Forelimb muscle (tissue), 1 donor: Measurements from ENCODE around the gene BCAS3. TPM values are rescaled to one million over a fixed set of nuclear protein-coding genes. Genes with fewer than 3 reads are reported as not detected.
A peak's percentile ranks its signal among the peaks of the same experiment; 100 is the strongest.

Experiments
- DNase-seq: peaks from one replicate; pipeline ENCODE4 v3.0.0-alpha.2; 2013; ENCODE audit warnings: low read depth
- polyA plus RNA-seq: library from polyadenylated mRNA; unstranded; fragments of 120-200 nt; gene quantifications from one replicate; pipeline ENCODE4 v1.2.1, GENCODE V29; 2013; ENCODE audit not compliant: insufficient read length

Gene BCAS3
- polyA plus RNA-seq, 1 donor, result 10.1 TPM

DNA sequence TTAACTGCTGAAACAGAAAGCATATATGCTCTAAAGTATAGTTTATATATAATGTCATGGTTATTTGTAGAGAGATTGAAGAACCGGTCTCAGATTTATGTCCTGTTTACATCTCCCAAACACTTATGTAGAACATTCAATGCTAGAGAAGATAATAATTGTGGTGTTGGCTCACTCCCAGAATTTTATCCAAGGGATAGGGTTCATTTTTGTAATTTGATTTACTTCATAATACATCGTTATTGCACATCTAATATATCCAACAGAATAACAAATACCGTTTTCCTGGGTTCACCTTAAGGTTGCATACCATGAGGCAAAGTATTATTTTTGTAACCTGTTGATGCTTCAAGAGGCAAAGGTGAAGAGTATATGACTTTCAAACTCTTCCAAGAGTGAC, 519.1 kb downstream of the BCAS3 start:
- DNase-seq, result no peak

DNA sequence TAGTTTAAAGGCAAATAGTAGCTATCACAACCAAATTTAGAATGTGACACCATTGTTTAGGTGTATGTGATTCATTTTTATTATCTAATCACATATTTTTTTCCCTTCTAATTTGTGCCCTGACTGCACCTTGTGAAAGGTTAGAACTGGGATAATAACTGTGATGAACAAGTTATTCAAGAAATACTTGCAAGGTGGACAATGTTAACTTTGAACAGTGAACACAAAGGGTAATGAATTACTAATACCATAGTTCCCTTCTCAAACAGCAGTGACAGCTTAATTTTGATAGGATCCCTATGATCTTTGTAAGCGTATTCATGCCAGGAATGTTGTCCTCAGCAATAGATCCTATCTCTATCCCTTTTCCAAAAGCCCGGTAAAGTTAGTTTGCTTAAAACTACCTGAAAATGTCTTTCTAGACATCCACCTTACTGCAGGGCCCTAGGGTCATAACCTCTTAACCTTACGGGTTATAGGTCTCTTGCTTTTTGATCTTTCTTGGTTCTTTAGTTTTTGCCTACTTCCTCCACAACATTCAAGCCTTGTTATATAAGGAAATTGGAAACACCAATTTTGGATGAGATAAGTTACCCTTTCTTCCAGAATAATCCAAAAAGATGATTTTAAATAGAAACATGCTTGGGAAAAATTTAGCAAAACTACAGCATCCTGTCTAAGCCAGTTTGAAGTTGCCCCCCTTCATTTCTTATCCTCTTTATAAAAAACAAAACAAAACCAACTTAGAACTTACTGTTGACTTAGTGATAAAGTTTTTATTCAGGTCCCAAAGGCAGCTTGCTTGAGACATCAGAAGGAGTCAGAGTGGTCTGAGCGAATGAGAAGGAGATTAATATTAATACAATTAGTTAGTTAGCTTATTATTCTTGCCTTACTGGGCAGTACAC, 522.0 kb downstream of the BCAS3 start:
- no peak for DNase-seq

DNA sequence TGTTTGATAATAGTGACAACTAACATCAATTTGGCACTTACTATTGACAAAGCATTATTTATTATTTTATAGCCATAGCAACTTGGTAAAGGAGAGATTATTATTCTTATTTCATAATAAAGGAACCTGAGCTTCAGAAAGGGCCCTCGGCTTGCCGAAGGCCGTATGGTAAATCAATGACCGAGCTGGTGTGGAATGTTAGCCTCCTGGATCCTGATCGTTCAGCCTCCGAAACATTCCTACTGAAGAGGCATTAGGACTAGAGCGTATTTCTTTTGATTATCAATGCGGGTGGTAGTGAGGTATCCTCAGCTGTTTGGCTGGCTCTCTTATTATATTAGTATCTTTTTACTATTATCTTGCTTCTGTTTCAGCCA, 522.7 kb downstream of the BCAS3 start:
- DNase-seq, result no peak

DNA sequence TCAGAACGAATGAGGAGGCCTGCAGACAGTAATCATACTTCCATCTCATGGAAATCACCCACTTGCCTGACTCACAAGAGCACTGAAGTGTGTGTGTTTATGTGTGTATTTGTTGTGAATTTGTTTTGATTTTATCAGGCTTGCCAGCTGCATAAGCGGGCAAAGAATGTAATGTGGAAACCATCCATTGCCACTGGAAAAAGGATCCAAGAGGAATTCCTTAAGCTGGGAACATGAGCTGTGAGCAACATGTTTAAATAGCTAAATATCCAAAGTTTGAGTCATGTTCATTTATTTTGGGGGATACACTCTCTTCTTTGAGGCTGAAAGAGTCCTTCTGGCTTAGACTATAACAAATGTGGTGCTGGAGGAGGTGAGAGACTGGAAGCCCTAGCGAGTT, 523.6 kb downstream of the BCAS3 start:
- DNase-seq, result no peak

DNA sequence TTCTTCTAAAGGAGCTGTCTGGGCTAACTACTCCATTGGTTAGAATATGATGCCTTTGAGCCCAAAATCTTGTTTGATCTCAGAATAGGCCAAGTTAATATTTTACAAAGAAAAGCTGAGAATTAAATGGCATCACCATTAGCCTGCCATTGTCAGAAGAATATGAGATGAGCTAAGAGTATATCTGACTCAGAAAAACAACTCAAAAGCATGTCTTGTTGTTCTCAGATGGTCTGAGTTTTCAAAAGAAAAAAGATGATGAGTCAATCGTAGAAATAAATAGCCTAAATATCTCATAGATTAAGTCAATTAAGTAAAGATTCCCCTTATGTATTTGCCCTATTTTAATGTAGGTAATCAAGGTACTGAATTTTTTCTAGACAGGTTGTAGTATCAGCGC, 524.9 kb downstream of the BCAS3 start:
- no peak for DNase-seq

DNA sequence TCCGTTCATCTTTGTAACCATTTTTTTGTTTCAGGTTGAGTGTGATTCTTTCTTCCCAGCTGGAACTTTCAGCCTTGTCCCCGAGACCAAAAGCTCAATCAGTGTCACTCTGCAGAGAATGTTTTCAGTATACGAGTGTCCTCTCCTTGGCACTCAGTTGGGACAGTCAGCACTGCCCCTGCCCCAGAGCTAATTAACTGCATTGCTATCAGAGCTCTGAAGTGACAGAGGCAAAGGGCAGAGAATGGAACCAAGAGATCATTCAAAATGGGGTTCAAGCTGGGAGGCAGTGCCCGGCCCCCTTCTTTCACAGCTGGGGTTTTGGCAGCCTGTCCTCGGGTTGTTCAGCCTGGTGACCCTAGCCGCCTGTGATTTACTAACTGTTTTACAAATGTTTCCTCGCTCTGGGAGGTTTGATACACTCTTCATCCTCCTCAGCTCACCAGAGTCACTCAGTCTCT, 526.0 kb downstream of the BCAS3 start:
- DNase-seq, result no peak

DNA sequence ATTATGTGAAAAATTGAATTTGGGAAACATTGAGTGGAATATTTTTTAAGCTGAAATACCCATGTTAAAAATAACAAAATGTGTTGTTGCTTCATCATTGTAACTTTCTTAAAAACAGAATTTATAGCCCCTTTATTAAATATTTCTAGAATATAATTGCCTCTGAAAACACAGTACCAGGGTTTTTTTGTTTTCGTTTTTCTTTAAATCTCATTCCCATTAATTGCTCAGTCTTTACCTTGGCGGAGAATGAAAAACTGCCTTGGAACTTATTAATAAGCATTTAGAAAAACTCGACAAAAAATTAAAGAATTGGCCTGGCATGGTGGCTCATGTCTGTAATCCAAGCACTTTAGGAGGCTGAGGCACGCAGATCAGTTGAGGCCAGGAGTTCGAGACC, 526.8 kb downstream of the BCAS3 start:
- DNase-seq, result no peak

DNA sequence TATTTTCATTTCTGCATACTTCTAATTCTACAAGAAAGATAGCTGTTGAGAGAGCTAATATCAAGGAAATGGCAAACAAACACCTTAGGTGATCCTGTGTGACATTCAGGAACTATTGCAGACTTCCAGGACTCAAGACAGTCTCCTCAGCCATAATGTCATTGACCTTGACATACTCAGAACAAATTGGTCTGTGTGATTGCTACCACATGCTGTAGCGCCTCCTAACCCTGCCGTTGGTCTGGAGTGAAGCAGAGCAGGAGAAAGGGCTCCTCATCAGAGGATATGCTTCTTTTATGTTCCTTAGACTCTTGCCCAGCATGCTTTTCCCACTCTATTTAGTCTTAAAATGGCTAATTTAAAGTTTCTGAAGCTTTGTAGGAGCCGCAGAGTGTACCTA, 527.8 kb downstream of the BCAS3 start:
- no peak for DNase-seq

DNA sequence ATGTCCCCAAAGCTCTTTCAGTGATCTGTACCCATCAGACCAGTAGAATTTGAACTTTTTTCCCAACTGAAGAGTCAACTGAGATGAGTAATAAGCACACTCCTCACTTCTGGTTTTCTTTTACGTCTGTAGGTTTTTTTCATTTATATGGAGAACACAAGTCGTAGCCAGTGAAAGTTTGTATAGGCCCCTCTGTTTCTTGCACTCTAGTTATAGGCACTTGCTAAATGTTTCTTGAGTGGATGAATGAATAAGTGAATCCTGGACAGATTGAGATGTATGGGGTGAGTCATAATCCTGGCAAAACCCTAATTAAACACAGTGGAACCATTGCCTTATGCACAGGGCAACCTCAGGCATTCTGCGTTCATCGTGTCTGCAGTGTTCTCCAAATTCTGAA, 528.3 kb downstream of the BCAS3 start:
- DNase-seq, result no peak

DNA sequence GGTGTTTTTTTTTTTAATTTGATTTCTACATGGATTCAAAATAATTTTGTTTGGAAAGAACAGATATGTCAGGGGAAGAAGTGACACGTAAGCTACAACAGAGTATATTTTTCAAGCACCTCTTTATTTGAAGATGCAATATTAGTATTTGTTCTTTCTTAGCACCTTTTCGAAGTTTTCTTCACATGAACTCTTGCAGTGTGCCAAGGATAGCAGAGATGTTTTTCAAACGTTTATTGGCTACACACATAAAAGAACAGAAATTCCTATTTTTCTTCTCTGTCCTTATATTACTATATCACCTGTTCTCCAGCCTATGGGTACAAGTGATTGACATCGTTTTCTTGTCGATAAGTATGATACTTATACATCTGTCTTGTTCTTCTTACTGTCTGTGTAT, 529.3 kb downstream of the BCAS3 start:
- DNase-seq, result no peak

DNA sequence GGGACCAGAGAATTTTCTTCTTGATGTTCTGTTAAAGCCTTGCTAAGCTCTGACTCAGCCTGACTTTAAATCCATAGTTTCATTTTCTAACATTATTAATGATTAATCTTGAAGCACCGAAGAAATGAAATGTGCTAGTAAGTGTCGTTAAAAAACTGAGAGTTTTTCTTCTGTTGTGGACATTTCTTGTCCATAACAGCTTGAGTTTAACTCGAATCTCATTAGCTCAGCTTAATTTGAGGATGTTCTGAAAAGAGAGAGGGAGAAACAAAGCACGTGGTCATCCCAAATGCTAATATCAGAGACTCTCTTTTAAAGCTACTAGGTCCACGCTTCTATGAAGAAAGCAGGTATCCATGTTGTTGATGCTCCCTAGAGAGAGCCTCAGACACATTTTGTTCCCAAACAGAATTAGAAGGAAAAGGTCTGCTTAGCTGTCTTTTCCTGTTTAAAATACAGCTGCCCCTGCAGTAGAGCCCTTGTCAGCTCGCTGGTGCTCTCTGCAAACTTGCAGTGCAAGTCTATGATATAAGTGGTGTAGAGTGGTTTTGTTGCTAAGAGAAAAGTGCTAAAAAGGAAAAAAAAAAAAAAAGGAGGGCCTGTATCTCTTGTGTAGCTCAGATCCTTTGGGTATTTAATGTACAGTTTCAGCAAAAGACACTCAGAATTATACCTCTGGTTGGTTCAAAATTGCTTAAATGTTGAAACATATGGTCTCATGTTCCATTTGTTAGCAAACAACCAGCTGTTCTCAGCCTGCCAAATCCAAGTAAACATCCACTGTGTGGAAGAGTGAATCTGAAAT, 530.9 kb downstream of the BCAS3 start:
- DNase-seq, result peak; percentile 26

DNA sequence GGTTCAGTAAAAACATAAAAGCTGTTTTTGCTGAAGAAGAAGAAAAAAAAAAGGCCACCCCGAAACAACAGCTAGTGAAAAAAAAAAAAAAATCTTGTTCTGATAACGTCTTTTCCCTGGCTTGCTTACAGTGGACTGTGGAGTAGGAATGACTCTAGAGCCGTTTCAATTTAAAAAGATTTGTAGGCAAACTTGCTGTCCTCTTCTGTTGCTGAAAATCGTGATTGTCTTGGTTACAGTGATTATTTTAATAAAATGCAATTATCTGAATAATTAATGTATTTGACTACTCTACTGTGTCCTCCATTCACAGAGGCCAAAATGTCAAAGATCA, 531.4 kb downstream of the BCAS3 start:
- no peak for DNase-seq

DNA sequence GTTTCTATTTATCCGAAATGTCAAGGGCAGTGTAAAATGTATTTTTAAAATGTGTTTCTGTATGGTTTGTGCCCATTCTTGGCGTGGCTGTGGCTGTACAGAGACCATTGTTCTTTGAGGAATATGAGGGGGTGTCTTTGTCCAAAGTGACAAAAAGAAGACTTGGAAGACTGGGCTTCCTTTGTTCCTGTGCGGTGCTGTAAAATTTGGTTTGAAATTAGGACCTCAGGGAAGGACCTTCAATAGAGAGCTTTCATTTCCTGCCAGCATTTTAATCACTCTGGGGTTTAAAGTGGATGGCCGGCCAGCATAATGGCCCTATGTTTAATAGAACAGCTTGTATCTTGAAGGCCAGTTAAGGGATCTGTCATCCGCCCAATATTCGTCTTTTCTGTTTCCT, 531.9 kb downstream of the BCAS3 start:
- DNase-seq, result no peak

DNA sequence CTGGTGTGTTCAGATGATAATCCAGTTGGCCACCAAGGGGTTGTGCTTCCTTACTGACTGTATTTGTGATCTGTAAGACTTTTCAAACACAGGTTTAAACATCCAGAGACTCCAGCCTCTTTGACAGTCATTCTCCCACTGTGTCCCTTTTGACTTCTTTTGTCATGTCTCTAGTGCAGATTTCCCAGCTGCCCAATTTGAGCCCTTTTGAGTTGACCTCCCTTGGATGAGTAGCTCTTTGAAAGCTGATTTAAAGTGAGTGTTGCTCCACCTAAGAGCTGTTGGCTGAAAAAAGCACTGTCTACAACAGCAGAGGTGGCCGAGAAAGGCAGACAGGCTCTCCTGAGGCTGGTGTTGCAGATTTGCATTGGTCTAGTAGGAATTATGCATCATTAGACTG, 533.6 kb downstream of the BCAS3 start:
- no peak for DNase-seq

DNA sequence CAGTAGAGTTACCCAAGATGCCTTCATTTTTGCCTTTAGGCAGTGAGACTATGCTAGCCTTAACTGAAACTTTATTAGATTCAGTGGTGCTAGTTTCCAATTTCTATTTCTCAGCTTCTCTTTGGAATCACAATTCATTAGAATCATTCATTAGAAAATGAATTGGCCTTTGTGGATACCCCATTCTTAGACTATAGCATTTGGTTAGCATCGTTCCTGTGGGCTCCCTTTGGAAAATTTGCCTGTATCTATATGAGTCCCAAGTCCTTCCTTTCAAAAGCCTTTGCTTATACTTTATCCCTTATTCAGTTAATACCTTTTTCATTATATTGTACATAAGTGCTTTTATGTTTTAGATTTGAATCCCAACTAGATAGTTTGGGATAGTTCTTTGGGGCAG, 535.0 kb downstream of the BCAS3 start:
- no peak for DNase-seq

DNA sequence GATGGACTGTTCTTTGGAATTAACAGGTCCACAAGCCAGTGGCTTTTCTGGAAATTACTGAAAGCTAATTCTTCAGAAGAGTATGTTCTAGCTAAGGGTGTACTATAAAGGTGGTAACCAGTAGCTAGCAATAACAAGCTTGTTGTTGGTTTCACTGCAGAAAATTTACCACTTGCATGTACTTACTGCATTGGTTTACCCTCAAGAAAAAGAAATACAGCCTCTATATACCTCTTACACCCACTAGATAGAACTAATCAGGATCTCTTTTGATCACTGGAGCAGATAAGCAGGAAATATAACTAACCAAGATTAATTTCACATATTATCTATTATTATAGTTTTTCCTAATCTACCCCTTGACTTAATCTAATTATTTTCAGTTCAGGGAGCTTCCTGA, 537.1 kb downstream of the BCAS3 start:
- no peak for DNase-seq

DNA sequence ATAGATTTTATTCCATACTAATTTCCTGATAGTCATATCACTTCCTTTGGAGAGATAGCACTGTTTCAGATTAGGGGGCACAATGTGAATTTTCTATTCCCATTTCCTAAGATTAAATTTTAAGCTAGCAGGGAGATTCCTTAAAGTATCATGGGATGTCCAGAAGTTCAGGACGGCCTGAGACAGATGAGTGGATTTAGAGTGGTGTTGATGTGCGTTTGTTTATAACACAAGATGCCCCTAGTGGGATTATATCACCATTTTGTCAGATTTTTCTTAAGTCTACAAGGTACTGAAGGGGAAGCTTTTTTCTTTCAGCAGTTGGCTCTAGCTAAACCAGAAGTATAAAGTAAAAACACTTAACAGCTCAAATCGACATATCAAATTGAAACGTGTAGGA, 538.4 kb downstream of the BCAS3 start:
- no peak for DNase-seq

DNA sequence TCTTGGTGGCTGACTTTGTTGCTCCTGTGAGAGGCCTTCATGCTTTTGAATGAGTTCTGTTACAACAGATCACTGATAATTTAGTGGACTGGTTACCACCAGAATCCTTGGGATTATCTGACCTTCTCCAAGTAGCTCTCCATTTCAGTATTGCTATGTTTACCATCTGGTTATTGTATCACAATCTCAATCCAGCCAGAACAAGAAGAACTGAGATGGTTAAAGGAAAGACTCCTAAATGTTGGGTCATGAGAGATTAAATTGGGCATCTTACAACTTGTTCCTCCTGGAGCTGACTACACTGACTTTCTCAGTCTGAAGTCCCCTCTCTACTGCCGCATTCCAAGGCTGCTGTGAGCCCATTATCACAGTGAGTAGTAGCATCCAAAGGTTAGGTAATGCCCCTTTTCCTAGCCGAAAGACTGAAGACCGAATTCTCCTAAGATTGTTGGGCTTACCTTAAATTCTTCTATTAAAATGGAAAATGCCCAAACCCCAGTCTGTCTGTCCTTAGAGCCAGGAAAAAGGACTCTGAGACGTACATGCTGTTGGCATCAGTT, 540.3 kb downstream of the BCAS3 start:
- DNase-seq, result no peak

DNA sequence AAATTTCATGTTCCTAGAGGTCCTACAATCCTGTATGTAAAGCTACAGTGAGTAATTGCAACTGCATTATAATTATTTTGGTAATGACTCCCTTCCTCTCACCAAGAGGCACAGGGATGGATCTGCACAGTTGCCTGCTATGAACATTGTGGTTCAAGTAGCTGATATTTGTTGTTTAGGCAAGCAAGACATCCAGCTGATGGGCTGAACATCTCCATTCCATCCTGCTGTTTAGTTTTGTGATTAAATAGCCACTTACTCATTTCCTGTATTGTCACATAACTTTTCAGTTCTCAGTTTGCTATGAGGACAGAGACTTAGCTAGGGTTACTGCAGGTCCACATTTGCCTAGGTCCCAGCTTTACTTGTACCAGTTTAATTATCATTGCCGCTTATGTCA, 540.8 kb downstream of the BCAS3 start:
- DNase-seq, result no peak

DNA sequence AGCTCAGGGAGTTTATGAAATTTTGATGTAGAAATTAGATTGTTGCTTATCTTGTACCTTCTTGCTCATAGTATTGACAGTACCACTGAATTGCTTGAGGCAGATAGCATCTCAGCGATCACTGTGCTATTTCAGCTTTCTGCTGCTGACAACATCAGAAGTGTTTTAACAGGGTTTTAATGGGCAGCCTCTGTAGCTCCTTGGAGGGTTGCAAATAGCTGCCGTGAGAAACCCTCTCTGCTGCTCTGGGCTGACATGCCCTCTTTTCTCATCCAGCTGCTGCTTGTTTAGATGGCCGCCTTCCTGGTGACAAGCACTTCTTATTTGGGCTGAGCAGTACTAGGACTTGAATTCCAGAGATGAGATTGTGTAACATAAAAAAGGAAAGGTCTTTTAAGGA, 541.8 kb downstream of the BCAS3 start:
- no peak for DNase-seq

DNA sequence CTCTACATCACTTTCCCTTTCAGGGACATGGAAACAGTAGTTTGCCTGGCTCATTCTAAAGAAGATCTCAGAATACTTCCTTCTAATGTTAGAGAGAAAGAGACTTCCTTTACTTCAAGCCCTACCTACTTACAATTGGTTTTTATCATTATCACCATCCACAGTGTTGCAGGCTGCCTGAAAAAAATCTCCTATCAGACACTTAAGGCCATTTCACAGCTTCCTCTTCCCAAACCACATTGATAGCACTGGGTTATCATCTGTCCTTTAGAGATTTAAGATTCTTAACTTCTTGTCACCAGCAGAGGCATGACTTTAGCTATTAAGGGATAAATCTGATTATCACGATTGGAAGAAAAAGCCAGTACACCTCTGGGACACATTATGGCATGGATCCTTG, 543.5 kb downstream of the BCAS3 start:
- no peak for DNase-seq

DNA sequence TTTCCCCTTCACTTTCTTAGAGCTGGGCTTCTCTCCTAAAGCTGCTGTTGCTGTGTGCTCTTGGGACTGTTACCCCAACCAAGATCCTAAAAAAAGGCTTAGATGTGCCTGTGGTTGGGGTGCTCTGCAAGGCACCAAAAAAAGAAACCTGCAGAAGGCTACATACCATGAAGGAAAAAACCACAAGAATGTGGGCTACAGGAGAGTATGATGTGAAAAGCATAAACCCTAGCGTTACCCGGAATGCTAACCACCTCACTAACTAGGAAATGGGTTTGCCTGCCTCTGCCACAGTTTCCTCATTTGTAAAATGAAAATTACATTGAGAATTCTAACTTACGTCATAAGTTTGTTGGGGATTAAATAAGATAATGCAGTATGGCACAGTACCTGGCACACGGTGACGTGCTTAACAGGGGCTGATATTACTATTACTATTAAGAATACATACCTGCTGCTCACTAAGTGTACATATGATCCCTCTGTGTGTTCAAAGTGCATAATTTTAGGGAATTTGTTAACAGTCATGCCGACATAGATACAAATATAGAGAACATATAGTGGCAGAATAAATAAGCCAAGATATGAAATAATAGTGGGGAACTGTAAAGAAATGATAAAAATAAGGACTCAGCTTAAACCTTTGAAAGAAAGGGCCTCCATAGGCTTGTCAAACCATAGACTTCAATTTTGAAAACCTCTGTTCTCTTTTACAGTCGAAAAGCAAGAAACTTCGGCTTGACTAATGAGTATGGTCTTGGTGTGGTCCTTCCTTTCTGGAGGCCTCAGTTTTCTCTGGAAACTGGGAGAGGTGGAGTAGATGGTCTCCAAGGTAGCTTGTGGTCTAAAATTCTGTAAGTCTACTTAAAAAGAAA, 544.2 kb downstream of the BCAS3 start:
- DNase-seq, result no peak
